Forelimb muscle (tissue), 1 donor: ENCODE results near the gene ZRANB3. TPM values are rescaled to one million over a fixed set of nuclear protein-coding genes. Genes with fewer than 3 reads are reported as not detected.
"Not testable (repeated sequence)": the region's sequence is repeated elsewhere in the genome, so short reads cannot be mapped to it uniquely, and the experiment has no call there.

Experiments
- DNase-seq: peaks from one replicate; pipeline ENCODE4 v3.0.0-alpha.2; 2013; ENCODE audit warnings: low read depth
- polyA plus RNA-seq: library from polyadenylated mRNA; unstranded; fragments of 120-200 nt; gene quantifications from one replicate; pipeline ENCODE4 v1.2.1, GENCODE V29; 2013; ENCODE audit not compliant: insufficient read length

Gene ZRANB3
- polyA plus RNA-seq, 1 donor, result 6.9 TPM

GRCh38 chr2:135125940-135126339, 405.1 kb downstream of the ZRANB3 start:
- DNase-seq, result no peak

GRCh38 chr2:135124924-135125886, 405.8 kb downstream of the ZRANB3 start:
- DNase-seq, result no peak

DNA sequence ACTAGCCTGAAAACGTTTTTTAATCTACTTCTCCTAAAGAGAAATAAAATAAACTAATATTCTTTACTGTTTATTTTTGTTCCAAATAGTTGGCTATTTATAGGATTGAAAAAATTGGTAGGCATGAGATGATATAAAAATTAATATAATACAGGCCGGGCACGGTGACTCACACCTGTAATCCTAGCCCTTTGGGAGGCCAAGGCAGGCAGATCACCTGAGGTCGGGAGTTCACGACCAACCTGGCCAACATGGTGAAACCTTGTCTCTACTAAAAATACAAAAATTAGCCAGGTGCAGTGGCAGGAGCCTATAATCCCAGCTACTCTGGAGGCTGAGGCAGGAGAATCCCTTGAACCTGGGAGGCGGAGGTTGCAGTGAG, 409.4 kb downstream of the ZRANB3 start:
- DNase-seq, result not testable (repeated sequence)

GRCh38 chr2:135121016-135121657, 409.9 kb downstream of the ZRANB3 start:
- no peak for DNase-seq

- DNase-seq, result no peak
These were observed 411.4 kb downstream of the ZRANB3 start for GRCh38 chr2:135119582-135119981.

- DNase-seq, result no peak
These were observed 417.7 kb downstream of the ZRANB3 start for GRCh38 chr2:135113322-135113721.

DNA sequence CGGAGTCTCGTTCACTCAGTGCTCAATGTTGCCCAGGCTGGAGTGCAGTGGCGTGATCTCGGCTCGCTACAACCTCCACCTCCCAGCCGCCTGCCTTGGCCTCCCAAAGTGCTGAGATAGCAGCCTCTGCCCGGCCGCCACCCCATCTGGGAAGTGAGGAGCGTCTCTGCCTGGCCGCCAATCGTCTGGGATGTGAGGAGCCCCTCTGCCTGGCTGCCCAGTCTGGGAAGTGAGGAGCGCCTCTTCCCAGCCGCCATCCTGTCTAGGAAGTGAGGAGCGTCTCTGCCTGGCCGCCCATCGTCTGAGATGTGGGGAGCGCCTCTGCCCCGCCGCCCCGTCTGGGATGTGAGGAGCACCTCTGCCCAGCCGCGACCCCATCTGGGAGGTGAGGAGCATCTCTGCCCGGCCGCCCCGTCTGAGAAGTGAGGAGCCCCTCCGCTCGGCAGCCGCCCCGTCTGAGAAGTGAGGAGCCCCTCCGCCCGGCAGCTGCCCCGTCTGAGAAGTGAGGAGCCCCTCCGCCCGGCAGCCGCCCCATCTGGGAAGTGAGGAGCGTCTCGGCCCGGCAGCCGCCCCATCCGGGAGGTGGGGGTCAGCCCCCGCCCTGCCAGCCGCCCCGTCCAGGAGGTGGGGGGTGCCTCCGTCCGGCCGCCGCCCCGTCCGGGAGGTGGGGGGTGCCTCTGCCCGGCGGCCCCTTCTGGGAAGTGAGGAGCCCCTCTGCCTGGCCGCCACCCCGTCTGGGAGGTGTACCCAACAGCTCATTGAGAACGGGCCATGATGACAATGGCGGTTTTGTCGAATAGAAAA, 425.3 kb downstream of the ZRANB3 start:
- DNase-seq, result not testable (repeated sequence)

DNA sequence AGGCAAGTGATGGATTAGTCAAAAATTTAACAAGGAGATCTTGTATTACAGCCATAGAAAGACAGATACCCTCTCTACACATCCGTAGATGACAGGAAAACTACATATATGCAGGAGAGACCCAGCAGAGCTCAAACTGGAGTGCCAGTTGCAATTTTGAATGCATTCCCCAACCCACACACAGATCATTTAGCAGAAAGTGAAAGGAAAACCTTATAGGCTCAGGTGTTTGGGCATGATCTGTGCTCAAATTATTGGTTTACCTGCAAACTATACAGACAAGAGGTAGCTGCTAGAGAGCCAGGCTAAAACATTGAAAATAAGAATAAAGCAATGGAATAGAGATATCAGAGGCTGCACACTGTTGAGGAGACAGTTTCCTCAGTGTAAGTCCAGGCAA, 427.2 kb downstream of the ZRANB3 start:
- no peak for DNase-seq

DNA sequence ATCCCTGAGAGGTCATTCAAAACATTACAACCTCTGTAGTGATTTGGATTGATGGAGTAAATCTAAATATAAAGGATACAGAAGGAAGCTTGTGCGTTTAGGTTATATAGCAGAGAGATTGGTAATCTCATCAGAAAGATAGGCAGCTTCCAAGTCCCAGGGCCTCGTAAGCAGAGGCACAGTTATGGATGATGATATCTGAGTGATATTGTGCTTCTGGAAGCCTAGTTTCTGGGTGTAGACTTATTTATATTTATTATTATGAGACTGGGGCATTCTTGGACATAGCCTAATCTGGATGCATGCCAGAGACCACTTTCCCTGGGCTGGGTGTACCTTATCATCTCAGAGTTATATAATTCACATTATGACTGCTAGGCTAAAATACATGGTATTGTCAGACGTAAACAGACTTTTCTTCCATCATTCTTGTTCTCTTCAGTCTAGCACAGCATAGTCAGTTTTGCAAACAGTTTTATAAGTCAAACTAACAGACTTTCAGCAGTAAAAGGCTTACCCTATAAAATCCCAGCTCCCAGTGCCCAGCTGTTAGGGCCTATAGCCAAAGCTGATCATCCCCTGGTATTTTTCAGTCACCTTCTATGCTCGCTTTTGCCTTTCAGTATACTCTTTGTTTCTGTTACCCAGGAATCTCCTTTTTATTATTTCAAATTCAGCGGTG, 431.1 kb downstream of the ZRANB3 start:
- DNase-seq, result no peak

DNA sequence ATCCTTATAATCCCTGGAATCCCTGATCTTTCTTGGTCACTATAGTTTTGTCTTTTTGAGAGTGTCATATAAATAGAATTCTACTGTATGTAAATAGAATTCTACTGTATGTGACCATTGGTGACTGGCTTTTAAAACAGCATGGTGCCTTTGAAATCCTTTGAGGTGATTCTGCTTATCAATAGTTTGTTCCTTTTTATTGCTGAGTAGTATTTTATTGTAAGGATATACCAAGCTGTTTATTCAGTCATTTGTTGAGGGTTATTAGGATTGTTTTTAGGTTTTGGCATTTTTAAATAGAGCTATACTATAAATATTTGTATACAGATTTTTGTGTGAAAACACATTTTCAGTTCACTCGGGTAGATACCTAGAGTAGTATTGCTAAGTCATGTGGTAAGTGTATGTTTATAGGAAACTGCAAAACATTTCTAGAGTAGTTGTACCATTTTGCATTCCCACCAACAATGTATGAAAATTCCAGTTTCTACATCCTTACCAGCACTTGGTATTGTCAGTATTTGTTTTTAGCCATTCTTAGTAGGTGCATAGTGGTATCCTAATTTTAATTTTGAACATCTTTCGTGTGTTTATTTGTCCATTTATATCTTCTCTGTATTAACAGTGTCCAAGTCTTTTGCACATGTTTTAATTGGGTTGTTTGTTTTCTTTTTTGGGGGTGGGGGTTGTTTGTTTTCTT, 433.3 kb downstream of the ZRANB3 start:
- no peak for DNase-seq

GRCh38 chr2:135096665-135097446, 434.2 kb downstream of the ZRANB3 start:
- no peak for DNase-seq

DNA sequence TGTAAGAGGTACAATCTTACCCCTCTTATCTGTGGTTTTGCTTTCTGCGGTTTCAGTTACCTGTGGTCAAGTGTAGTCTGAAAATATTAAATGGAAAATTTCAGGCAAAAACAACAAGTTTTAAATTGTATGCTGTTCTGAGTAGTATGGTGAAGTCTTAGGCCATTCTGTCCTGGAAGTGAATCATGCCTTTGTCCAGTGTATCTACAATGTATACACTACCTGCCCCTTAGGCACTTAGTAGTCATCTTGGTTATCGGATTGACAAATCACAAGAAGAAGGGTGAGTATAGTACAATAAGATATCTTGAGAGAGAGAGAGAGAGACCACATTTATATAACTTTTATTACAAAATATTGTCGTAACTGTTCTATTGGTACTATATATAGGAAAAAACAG, 435.4 kb downstream of the ZRANB3 start:
- no peak for DNase-seq

DNA sequence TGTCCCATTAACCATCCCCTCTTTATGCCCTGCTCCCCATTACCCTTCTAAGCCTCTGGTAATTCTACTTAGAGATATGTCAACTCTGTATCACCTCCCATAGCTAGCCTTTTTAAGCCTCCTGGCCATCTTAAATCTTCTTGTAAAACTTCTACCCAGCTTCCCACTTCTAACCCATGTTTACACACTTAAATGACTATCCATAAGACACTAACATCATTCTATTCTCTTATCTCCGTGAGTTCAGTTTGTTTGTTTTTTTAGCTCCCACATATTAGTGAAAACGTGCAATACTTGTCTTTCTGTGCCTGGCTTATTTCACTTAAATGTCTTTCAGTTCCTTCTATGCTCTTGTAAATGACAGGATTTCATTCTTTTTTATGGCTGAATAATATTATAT, 436.5 kb downstream of the ZRANB3 start:
- no peak for DNase-seq

DNA sequence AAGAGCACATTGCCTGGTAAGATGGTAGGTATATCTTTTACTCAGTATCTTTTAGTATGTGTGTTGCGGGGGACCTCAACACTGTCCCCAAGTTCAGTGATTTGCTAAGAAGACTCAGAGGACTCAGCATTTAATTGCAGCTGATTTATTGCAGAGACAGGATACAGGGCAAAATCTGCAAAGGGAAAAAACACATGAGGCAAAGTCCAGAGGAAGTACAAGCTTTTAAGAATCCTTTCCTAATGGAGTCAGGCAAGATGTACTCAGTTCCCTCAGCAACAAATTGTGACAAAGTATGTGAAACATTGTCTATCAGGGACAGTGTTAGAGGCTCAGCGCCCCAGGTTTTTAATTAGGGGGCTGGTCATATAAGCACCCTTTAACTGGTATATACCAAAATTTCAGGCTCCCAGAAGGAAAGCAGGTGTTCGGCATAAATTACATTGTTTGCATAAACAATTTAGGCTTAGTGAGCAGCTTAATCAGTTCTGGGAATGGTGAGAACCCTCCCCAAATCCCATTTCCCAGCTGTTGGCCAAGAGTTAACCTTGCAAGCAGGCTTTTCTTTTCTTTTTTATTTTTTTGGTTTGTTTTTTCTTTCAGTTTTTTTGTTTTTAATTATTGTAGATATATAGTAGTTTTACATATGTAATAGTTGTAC, 437.2 kb downstream of the ZRANB3 start:
- no peak for DNase-seq

- DNase-seq, result no peak
These were observed 437.8 kb downstream of the ZRANB3 start for GRCh38 chr2:135093193-135093592.

DNA sequence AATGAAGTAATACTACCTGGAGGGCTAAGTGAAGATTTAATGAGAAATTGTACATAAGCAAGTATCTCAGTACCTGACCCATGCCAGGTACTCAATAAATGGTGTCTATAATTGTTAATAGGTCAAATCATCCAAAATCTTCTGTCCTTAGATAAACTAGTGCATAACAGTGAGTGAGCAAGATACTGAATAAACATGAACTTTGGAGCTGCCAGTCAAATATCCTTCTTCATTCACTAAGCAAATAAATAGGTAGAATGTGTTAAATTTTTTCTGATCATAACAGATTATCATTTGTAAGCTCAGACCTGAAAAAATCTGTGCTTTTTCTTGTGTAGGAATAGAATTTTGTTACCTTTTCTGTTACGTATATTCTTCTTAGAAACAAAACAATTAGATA, 439.3 kb downstream of the ZRANB3 start:
- DNase-seq, result no peak

- not testable (repeated sequence) for DNase-seq
These were observed 441.4 kb downstream of the ZRANB3 start for GRCh38 chr2:135089597-135089996.
